ENCODE results near the gene ZNF280A.

ZNF280A gene

GRCh38 chr22:22520020-22520656 lies at the start of gene ZNF280A:
Gene ZNF280A, minus strand, starts transcription at chr22:22520270. Its CDS starts 4,640 bp downstream, at chr22:22515630.
- DNase-seq (ENCODE audit: low spot score), result no peak
- no peak for TF ChIP-seq CTCF (conservative IDR thresholded peaks at IDR 0.05; ENCODE audit: low read depth)
- POLR2A ChIA-PET (ENCODE audit: low non-redundant PET), result no interaction called here
- peak within 1 kb of the TSS; percentile 19; the same call in 1 of the 2 replicates for H3K27ac ChIP-seq
- CTCF ChIA-PET, result interaction anchor here (1.2 to 1.5 kb wide), 2 partner anchors 11 to 56 kb away, joined by 3 to 5 read pairs; partner anchors contain the start of gene ZNF280B

DNA sequence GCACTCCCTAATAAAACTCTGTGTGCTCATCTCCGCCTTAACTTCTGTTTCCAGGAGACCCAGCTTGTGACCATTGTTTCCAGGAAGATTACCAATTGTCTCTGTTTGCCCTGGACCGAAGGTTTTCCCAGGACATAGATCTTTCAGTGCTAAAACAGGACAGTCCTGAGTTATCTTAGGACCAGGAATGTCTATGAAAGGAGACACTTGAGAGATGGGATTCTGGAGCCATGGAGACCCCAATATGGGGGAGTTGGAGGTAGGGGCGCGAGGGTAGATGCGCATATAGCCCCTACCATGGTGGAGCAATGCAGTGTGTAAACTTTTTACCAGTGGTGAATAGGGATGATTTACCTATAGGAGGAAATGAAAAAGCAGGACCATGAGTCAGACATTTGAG lies 49.1 kb upstream of the ZNF280A start:
- no peak for TF ChIP-seq CTCF (conservative IDR thresholded peaks at IDR 0.05; ENCODE audit: low read depth)
- ChIA-PET CTCF (no interaction called here), POLR2A (ENCODE audit: low non-redundant PET) (no interaction called here)
- no peak for DNase-seq (ENCODE audit: low spot score)
- no peak overlapping the region for H3K27ac ChIP-seq

- TF ChIP-seq CTCF (conservative IDR thresholded peaks at IDR 0.05; ENCODE audit: low read depth), result no peak
- POLR2A ChIA-PET (ENCODE audit: low non-redundant PET), result no interaction called here
- H3K27ac ChIP-seq, result no peak overlapping the region
- peak; percentile 17 for DNase-seq (ENCODE audit: low spot score)
- CTCF ChIA-PET, result interaction anchor here (0.7 kb wide), 1 partner anchor 11 kb away, joined by 3 read pairs; no protein-coding TSS in a partner anchor
Observed at GRCh38 chr22:22565981-22566380, 45.9 kb upstream of the ZNF280A start.

DNA sequence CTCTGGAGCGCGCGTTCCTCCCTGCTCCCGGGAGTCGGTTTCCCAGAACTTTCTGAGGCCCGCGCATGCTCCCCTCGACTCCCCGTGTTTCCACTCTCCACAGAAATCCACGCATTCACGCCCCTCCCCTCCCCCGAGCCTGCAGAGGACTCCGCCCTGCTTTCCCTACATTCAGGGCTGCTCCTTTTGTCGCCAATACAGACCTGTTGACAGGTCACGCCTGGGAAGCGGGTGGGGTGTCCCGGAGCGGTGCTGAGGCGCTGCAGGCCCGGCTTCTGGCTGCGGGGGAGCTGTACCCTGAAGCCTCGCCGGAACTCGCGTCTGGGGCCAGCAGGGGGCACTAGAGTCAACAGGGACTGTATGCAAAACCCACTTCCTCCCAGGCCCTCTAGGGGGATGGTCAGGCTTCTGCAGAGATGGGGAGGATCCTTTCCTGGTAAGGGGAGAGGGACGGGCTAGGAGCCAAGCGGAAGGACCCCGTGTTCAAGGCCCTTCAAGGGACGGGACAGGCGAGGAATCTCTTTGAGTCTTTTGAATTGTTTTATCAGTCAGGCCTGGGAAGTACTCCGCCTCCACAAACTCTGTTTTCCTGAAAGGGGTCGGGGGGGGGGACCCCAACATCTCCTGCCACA lies 39.0 kb upstream of the ZNF280A start, which contains the start of gene PRAME:
PRAME (minus strand) TSS at position 294 of the 632 bp plus-strand sequence. CDS start 2,433 bp downstream, outside the sequence.
- H3K27ac ChIP-seq, result no peak within 1 kb of the TSS
- TF ChIP-seq CTCF (conservative IDR thresholded peaks at IDR 0.05; ENCODE audit: low read depth), result peak; percentile 26
- POLR2A ChIA-PET (ENCODE audit: low non-redundant PET), result no interaction called here
- DNase-seq (ENCODE audit: low spot score), result peak; percentile 8
- CTCF ChIA-PET, result interaction anchor here (0.9 kb wide), 1 partner anchor 169 kb away, joined by 6 read pairs; no protein-coding TSS in a partner anchor

- DNase-seq (ENCODE audit: low spot score), result no peak
- no peak for TF ChIP-seq CTCF (conservative IDR thresholded peaks at IDR 0.05; ENCODE audit: low read depth)
- ChIA-PET CTCF (interaction anchor here (0.9 kb wide), 1 partner anchor 168 kb away, joined by 6 read pairs; no protein-coding TSS in a partner anchor), POLR2A (ENCODE audit: low non-redundant PET) (no interaction called here)
- H3K27ac ChIP-seq, result no peak overlapping the region
Observed at GRCh38 chr22:22558071-22558971, 38.3 kb upstream of the ZNF280A start.
